Ovary (tissue), 9 donors: ENCODE data around the gene STOML3. TPM values are rescaled to one million over a fixed set of nuclear protein-coding genes. Genes with fewer than 3 reads are reported as not detected.
A peak's percentile ranks its signal among the peaks of the same experiment; 100 is the strongest.

ENCODE experiments used
- DNase-seq, 5 donors: peaks; one replicate each; pipeline ENCODE4 v3.0.0-alpha.2; 2019 to 2020
- H3K27ac ChIP-seq, 2 donors: fragments of 200-600 bp; one replicate each; pipeline versions ENCODE4 v1.5.1 to v1.8.0; 2019 to 2022
- H3K27me3 ChIP-seq: fragments of 200-600 bp; one replicate; pipeline ENCODE4 v1.8.0; 2022
- H3K36me3 ChIP-seq: fragments of 200-600 bp; sonication (generic); one replicate; pipeline ENCODE4 v1.5.1; 2019
- H3K4me1 ChIP-seq: one replicate; pipeline ENCODE4 v1.8.1; 2013; ENCODE audit warnings: mild to moderate bottlenecking, moderate library complexity; ENCODE audit not compliant: insufficient read depth
- H3K4me3 ChIP-seq: fragments of 200-600 bp; sonication (generic); one replicate; pipeline ENCODE4 v1.5.1; 2017
- H3K9me3 ChIP-seq, 2 donors: fragments of 200-600 bp in 1 of 2; sonication (generic) in 1 of 2; one replicate each; pipeline versions ENCODE4 v1.5.1 to v1.8.1; 2013 to 2019; ENCODE audit warnings: mild to moderate bottlenecking in 1 of 2, moderate library complexity in 1 of 2
- CTCF ChIP-seq, 3 donors: fragments of 450-650 bp in 2 of 3; fragments of 200-600 bp in 1 of 3; IDR thresholded peaks; one replicate each; pipeline versions ENCODE4 v1.5.1 to v1.8.0; 2016 to 2022; ENCODE audit warnings: antibody characterized with exemption in 3 of 3, mild to moderate bottlenecking in 1 of 3
- EP300 ChIP-seq: sonication (generic); formaldehyde crosslinking; IDR thresholded peaks from one replicate; pipeline ENCODE4 v1.6.1; 2017; ENCODE audit warnings: antibody characterized with exemption
- POLR2A ChIP-seq: fragments of 450-650 bp; IDR thresholded peaks from one replicate; pipeline ENCODE4 v1.6.1; 2017; ENCODE audit warnings: antibody characterized with exemption, mild to moderate bottlenecking, moderate library complexity
- WGBS, 3 donors: extraction: QIAGEN DNeasy Blood & Tissue Kit in 1 of 3; methylation state at CpG; one replicate each; pipeline versions ENCODE4 v1.1.5 to v1.1.7; 2013 to 2017; 5-methylcytosine and 5-hydroxymethylcytosine counted together
- intact Hi-C, 4 donors: fragments of 100-400 bp; cut with DNase I; formaldehyde crosslinking; loops; one replicate each; pipeline versions ENCODE4 v1.11.0 to v1.15.1; 2022 to 2023
- polyA plus RNA-seq, 2 donors: library from polyadenylated mRNA; stranded (reverse); fragments of 200-250 nt in 1 of 2; fragments of 350-450 nt in 1 of 2; fragmentation: Illumina TruSeq in 1 of 2; extraction: RNeasy Lipid Tissue Mini Kit (QIAGEN cat#74804) in 1 of 2; gene quantifications; one replicate each; pipeline ENCODE4 v1.2.3, GENCODE V29; 2013 to 2014
- total RNA-seq, 7 donors: library from RNA; depleted of rRNA in 2 of 7; stranded (reverse); fragments of >200 nt in 2 of 7; fragmentation: NEBNext Ultra II Directional in 3 of 7; extraction: Animal tissue kit (Norgen Biotek cat#: 25700) in 3 of 7; gene quantifications; one replicate each; pipeline versions ENCODE4 v1.1.0 to v1.2.4, GENCODE V29; 2016 to 2023
- donor health status: DM: no; HTN: no; CAD: no; lungs with moderate emphysema.
- donor health status: DM: no; HTN: no; CAD: no.
- donor health status: Bipolar disorder and iron deficiency.
- donor health status: DM: yes; HTN: yes; CAD: no.
- donor health status: DM: no; HTN: no; CAD: no.
- donor health status: DM: yes; HTN: yes; CAD: no.

Gene STOML3
- total and polyA plus RNA-seq, 9 donors = 0.12 to 8.6 (median 0.50) TPM; not detected in 4

- H3K36me3 ChIP-seq = no peaks in the 10 kb centered on the region
- 34 to 48% (median 46%) methylated on average over 9 of the region's 9 CpGs for WGBS, 3 donors
- H3K4me3 ChIP-seq = no peak overlapping the region
- no peak for TF ChIP-seq EP300
- TF ChIP-seq CTCF (IDR thresholded peaks at IDR 0.05) = no peak
- TF ChIP-seq POLR2A = no peak
- peak in 1 of 5 donors; percentile 20 for DNase-seq
- no peaks in the 10 kb centered on the region for H3K4me1 ChIP-seq
- no peak overlapping the region for H3K27ac ChIP-seq
- H3K9me3 ChIP-seq = no peaks in the 10 kb centered on the region
- H3K27me3 ChIP-seq = no peaks in the 10 kb centered on the region
- intact Hi-C loops = no loop called here
Observed at GRCh38 chr13:38951525-38952313, 38.9 kb downstream of the STOML3 start.

- no peak for DNase-seq
- intact Hi-C loops = no loop called here
- Histone ChIP-seq H3K27me3 (no peaks in the 10 kb centered on the region), H3K4me1 (no peaks in the 10 kb centered on the region), H3K36me3 (no peaks in the 10 kb centered on the region), H3K27ac (no peak overlapping the region), H3K9me3 (no peaks in the 10 kb centered on the region), H3K4me3 (no peak overlapping the region)
- TF ChIP-seq EP300 (no peak), POLR2A (no peak), CTCF (IDR thresholded peaks at IDR 0.05) (no peak)
- 56 to 79% (median 72%) methylated on average over 3 of the region's 3 CpGs for WGBS, 3 donors
Observed at GRCh38 chr13:38950987-38951386, 39.6 kb downstream of the STOML3 start.

- no peak for DNase-seq
- WGBS, 3 donors = 74 to 84% (median 77%) methylated on average over 3 of the region's 3 CpGs
Observed at GRCh38 chr13:38947054-38947453, 43.6 kb downstream of the STOML3 start.

GRCh38 chr13:38944219-38944618, 46.4 kb downstream of the STOML3 start:
- no peaks in the 10 kb centered on the region for H3K36me3 ChIP-seq
- H3K27me3 ChIP-seq = no peaks in the 10 kb centered on the region
- intact Hi-C loops = no loop called here
- WGBS, 3 donors = 48 to 57% (median 54%) methylated on average over 3 of the region's 3 CpGs
- H3K4me3 ChIP-seq = no peak overlapping the region
- H3K9me3 ChIP-seq = no peaks in the 10 kb centered on the region
- no peak for DNase-seq
- H3K27ac ChIP-seq = no peak overlapping the region
- no peaks in the 10 kb centered on the region for H3K4me1 ChIP-seq
- TF ChIP-seq POLR2A (no peak), CTCF (IDR thresholded peaks at IDR 0.05) (no peak), EP300 (no peak)

More at GRCh38 chr13:38947054-38947453, 43.6 kb downstream of the STOML3 start:
- TF ChIP-seq CTCF (IDR thresholded peaks at IDR 0.05) = no peak
- no peak for TF ChIP-seq EP300
- no peak for TF ChIP-seq POLR2A
- Histone ChIP-seq H3K36me3 (no peaks in the 10 kb centered on the region), H3K27me3 (no peaks in the 10 kb centered on the region), H3K27ac (no peak overlapping the region), H3K9me3 (no peaks in the 10 kb centered on the region), H3K4me3 (no peak overlapping the region), H3K4me1 (no peaks in the 10 kb centered on the region)
- intact Hi-C loops = no loop called here
